MM.1S (cell line): ENCODE results near the gene STK32A.

Source experiments
- CTCF ChIP-seq: fragments of 300-600 bp; sonication (generic); IDR thresholded peaks from 2 replicates; pipeline ENCODE4 v1.5.1; 2016; ENCODE audit warnings: antibody characterized with exemption, low read length, mixed read lengths
- EZH2phosphoT487 ChIP-seq: fragments of 300-600 bp; sonication (generic); IDR thresholded peaks from 2 replicates; pipeline ENCODE4 v1.6.1; 2018; ENCODE audit warnings: antibody characterized with exemption, low read length

DNA sequence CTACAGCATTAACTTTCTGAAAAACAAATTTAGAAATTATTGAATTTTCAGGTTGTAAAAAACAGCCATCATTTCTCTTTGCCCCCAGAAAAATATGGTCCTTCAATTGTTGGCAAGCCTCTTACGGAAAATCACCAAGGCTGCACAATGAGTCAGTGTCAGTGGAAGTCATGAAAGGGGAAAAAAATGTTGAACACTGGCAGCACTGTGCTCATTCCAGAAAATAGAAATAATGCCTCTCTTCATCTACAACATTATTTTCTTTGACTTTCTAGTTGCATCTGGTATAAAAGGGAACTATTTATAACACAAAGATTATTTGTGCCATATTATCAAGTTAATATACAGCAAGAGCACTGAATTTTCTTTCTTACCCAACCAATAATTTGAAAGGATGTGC lies 26.7 kb upstream of the STK32A start:
- no peak for TF ChIP-seq CTCF
- TF ChIP-seq EZH2phosphoT487 = no peak
